H1 (cell line): Measurements from ENCODE around the gene NXPH2. TPM values are rescaled to one million over a fixed set of nuclear protein-coding genes. Genes with fewer than 3 reads are reported as not detected.
A peak's percentile ranks its signal among the peaks of the same experiment; 100 is the strongest.

Experiments
- CTCF ChIA-PET: fragments of 300-600 bp; sonication (Branson Sonifier 250); formaldehyde crosslinking; loops from one replicate; lab custom pipeline; 2021; ENCODE audit not compliant: partially characterized antibody; lab: Charles Lee
- POLR2A ChIA-PET: fragments of 300-600 bp; sonication (Branson Sonifier 250); formaldehyde crosslinking; loops from one replicate; lab custom pipeline; 2021; ENCODE audit warnings: inconsistent platforms; ENCODE audit not compliant: partially characterized antibody; lab: Charles Lee
- DNase-seq, 2 experiments: peaks; one replicate each; pipeline versions ENCODE4 v3.0.0 to v3.0.0-alpha.2; 2010 to 2022; ENCODE audit warnings: low spot score in 2 of 2, low read depth in 1 of 2, mixed read lengths in 1 of 2
- FAIRE-seq: peaks from 2 replicates; lab custom pipeline; 2011; peaks lifted over from hg19 to GRCh38; lab: Jason Lieb, UNC
- H2AFZ ChIP-seq: 2 replicates; pipeline ENCODE4 v1.8.1; 2012; ENCODE audit warnings: low read length, inconsistent platforms
- H2AK5ac ChIP-seq: 2 replicates; pipeline ENCODE4 v1.6.1; 2013; ENCODE audit warnings: low read depth, low read length
- H2BK120ac ChIP-seq: replicated peaks from 2 replicates; pipeline ENCODE3; 2013; ENCODE audit warnings: low read depth, low read length, inconsistent platforms
- H2BK12ac ChIP-seq: 2 replicates; pipeline ENCODE4 v1.6.1; 2013; ENCODE audit warnings: low read depth, low read length
- H2BK15ac ChIP-seq: 2 replicates; pipeline ENCODE4 v1.6.1; 2013; ENCODE audit warnings: low read length
- H2BK20ac ChIP-seq: 2 replicates; pipeline ENCODE4 v1.6.1; 2013; ENCODE audit warnings: low read length
- H2BK5ac ChIP-seq: 2 replicates; pipeline ENCODE4 v1.6.1; 2013; ENCODE audit warnings: low read depth, low read length
- H3K14ac ChIP-seq: 2 replicates; pipeline ENCODE4 v1.6.1; 2013; ENCODE audit warnings: inconsistent platforms; ENCODE audit not compliant: insufficient read length
- H3K18ac ChIP-seq: 2 replicates; pipeline ENCODE4 v1.6.1; 2013; ENCODE audit warnings: low read length; ENCODE audit errors: extremely low read depth
- H3K23ac ChIP-seq: 2 replicates; pipeline ENCODE4 v1.6.1; 2013; ENCODE audit warnings: inconsistent platforms; ENCODE audit not compliant: insufficient read length
- H3K23me2 ChIP-seq: 2 replicates; pipeline ENCODE4 v1.6.1; 2013; ENCODE audit warnings: low read depth, low read length
- H3K27ac ChIP-seq: 2 replicates; pipeline ENCODE4 v1.6.1; 2011; ENCODE audit warnings: low read depth, low read length, inconsistent platforms
- H3K27me3 ChIP-seq, 4 experiments: replicated peaks in 1 of 4; 1 replicate in 1 of 4; 2 replicates in 3 of 4; pipeline versions ENCODE4 v1.6.1 to v1.8.1; 2011 to 2013; ENCODE audit warnings: low read length in 3 of 4, mild to moderate bottlenecking in 3 of 4, inconsistent platforms in 2 of 4, mixed read lengths in 2 of 4, moderate library complexity in 1 of 4; ENCODE audit not compliant: control insufficient read depth in 3 of 4, insufficient read depth in 3 of 4; ENCODE audit errors: extremely low read depth in 1 of 4
- H3K36me3 ChIP-seq, 4 experiments: 2 replicates each; pipeline versions ENCODE4 v1.6.1 to v1.8.1; 2011 to 2013; ENCODE audit warnings: mild to moderate bottlenecking in 4 of 4, low read length in 3 of 4, moderate library complexity in 2 of 4, control low read depth in 1 of 4, inconsistent platforms in 1 of 4; ENCODE audit not compliant: insufficient read depth in 4 of 4, control insufficient read depth in 2 of 4
- H3K4ac ChIP-seq: replicated peaks from 2 replicates; pipeline ENCODE3; 2013; ENCODE audit warnings: low read length, low read depth, mixed read lengths, inconsistent platforms; ENCODE audit not compliant: insufficient read length
- H3K4me1 ChIP-seq, 4 experiments: replicated peaks in 1 of 4; 1 replicate in 1 of 4; 2 replicates in 3 of 4; pipeline versions ENCODE4 v1.6.1 to v1.8.1; 2011 to 2013; ENCODE audit warnings: low read length in 3 of 4, inconsistent platforms in 2 of 4, mixed read lengths in 1 of 4; ENCODE audit not compliant: insufficient read depth in 4 of 4, control insufficient read depth in 3 of 4
- H3K4me2 ChIP-seq, 2 experiments: 2 replicates each; pipeline versions ENCODE4 v1.6.1 to v1.8.1; 2011 to 2013; ENCODE audit warnings: low read depth in 2 of 2, low read length in 2 of 2, control low read depth in 1 of 2, inconsistent platforms in 1 of 2, mild to moderate bottlenecking in 1 of 2; ENCODE audit not compliant: insufficient read depth in 1 of 2
- H3K4me3 ChIP-seq, 4 experiments: fragments of 200-600, 300-600 bp in 1 of 4; sonication (generic), shearing (Covaris generic), sonication (Bioruptor Twin) in 1 of 4; 2 replicates each; pipeline versions ENCODE4 v1.5.1 to v1.8.1; 2011 to 2016; ENCODE audit warnings: low read length in 4 of 4, low read depth in 3 of 4, control low read depth in 2 of 4, inconsistent platforms in 2 of 4, mild to moderate bottlenecking in 2 of 4, mixed read lengths in 1 of 4, moderate library complexity in 1 of 4; ENCODE audit not compliant: insufficient read depth in 2 of 4; ENCODE audit errors: extremely low read depth in 1 of 4
- H3K56ac ChIP-seq: replicated peaks from 2 replicates; pipeline ENCODE3; 2013; ENCODE audit warnings: low read depth, mild to moderate bottlenecking, mixed read lengths, low read length, inconsistent platforms; ENCODE audit not compliant: insufficient read length
- H3K79me1 ChIP-seq: 2 replicates; pipeline ENCODE4 v1.6.1; 2013; ENCODE audit warnings: low read depth, low read length, control low read depth
- H3K79me2 ChIP-seq, 2 experiments: 2 replicates each; pipeline versions ENCODE4 v1.6.1 to v1.8.1; 2012 to 2013; ENCODE audit warnings: low read length in 2 of 2, mild to moderate bottlenecking in 2 of 2, inconsistent platforms in 1 of 2; ENCODE audit not compliant: insufficient read depth in 2 of 2, control insufficient read depth in 1 of 2
- H3K9ac ChIP-seq, 4 experiments: replicated peaks in 1 of 4; 1 replicate in 1 of 4; 2 replicates in 3 of 4; pipeline versions ENCODE4 v1.6.1 to v1.8.1; 2011 to 2013; ENCODE audit warnings: low read depth in 3 of 4, low read length in 3 of 4, control low read depth in 2 of 4, mild to moderate bottlenecking in 2 of 4, moderate library complexity in 2 of 4, inconsistent platforms in 1 of 4; ENCODE audit errors: extremely low read depth in 1 of 4
- H3K9me3 ChIP-seq, 2 experiments: 2 replicates each; pipeline versions ENCODE4 v1.6.1 to v1.8.1; 2012 to 2013; ENCODE audit warnings: mild to moderate bottlenecking in 2 of 2, moderate library complexity in 2 of 2, control low read depth in 1 of 2, inconsistent platforms in 1 of 2, low read depth in 1 of 2, low read length in 1 of 2, mixed read lengths in 1 of 2; ENCODE audit not compliant: insufficient read depth in 2 of 2
- H4K20me1 ChIP-seq, 2 experiments: replicated peaks in 1 of 2; 2 replicates each; pipeline versions ENCODE3 to v1.8.1; 2011 to 2013; ENCODE audit warnings: inconsistent platforms in 2 of 2, low read length in 2 of 2, mild to moderate bottlenecking in 1 of 2; ENCODE audit not compliant: insufficient read depth in 2 of 2, control insufficient read depth in 1 of 2
- H4K5ac ChIP-seq: 2 replicates; pipeline ENCODE4 v1.6.1; 2013; ENCODE audit warnings: low read length, low read depth, mixed read lengths, inconsistent platforms; ENCODE audit not compliant: insufficient read length
- H4K8ac ChIP-seq: 2 replicates; pipeline ENCODE4 v1.8.0; 2013; ENCODE audit warnings: mild to moderate bottlenecking, moderate library complexity, low read length, inconsistent platforms; ENCODE audit not compliant: insufficient read depth; ENCODE audit errors: extremely low read depth
- H4K91ac ChIP-seq: replicated peaks from 2 replicates; pipeline ENCODE3; 2013; ENCODE audit warnings: low read length, mixed read lengths, inconsistent platforms; ENCODE audit not compliant: insufficient read length
- CEBPB ChIP-seq: IDR thresholded peaks from 2 replicates; pipeline ENCODE4 v1.6.1; 2012; ENCODE audit warnings: low read depth, low read length
- CREB1 ChIP-seq: IDR thresholded peaks from 2 replicates; pipeline ENCODE4 v1.6.1; 2012; ENCODE audit warnings: inconsistent platforms
- EZH2 ChIP-seq: fragments of 200-600 bp; sonication (generic); IDR thresholded peaks from 2 replicates; pipeline ENCODE4 v1.7.1; 2012; ENCODE audit warnings: low read depth, mild to moderate bottlenecking, moderate library complexity, low read length, inconsistent platforms; ENCODE audit not compliant: severe bottlenecking
- HDAC2 ChIP-seq, 2 experiments: fragments of 300-600 bp in 1 of 2; sonication (generic) in 1 of 2; IDR thresholded peaks; 2 replicates each; pipeline ENCODE4 v1.6.1; 2011 to 2012; ENCODE audit warnings: low read depth in 2 of 2, low read length in 2 of 2, mild to moderate bottlenecking in 2 of 2, moderate library complexity in 2 of 2, borderline replicate concordance in 1 of 2, inconsistent platforms in 1 of 2
- JUN ChIP-seq: IDR thresholded peaks from 2 replicates; pipeline ENCODE4 v1.6.1; 2011; ENCODE audit warnings: low read depth, mild to moderate bottlenecking, improper control_type of control experiment, low read length
- RBBP5 ChIP-seq: IDR thresholded peaks from 2 replicates; pipeline ENCODE4 v1.7.1; 2012; ENCODE audit warnings: low read depth, mild to moderate bottlenecking, inconsistent platforms, low read length, moderate library complexity, borderline replicate concordance
- RXRA ChIP-seq: IDR thresholded peaks from 2 replicates; pipeline ENCODE4 v1.6.1; 2011; ENCODE audit warnings: low read depth, mild to moderate bottlenecking, low read length, moderate library complexity; ENCODE audit not compliant: insufficient read depth
- TBP ChIP-seq: IDR thresholded peaks from 2 replicates; pipeline ENCODE4 v1.6.1; 2011; ENCODE audit warnings: low read depth, low read length, improper control_type of control experiment
- WGBS, 2 experiments: shearing (Covaris generic) in 1 of 2; methylation state at CpG; one replicate each; pipeline versions ENCODE4 v1.1.6 to v1.1.7; 2013 to 2015; ENCODE audit warnings: low lambda C conversion rate in 2 of 2, mixed read lengths in 2 of 2, inconsistent platforms in 1 of 2, low coverage in 1 of 2, missing lambda C conversion rate in 1 of 2; ENCODE audit not compliant: insufficient replicate concordance in 2 of 2, insufficient coverage in 1 of 2, insufficient read length in 1 of 2; ENCODE audit errors: extremely low coverage in 1 of 2, missing lambda C conversion rate in 1 of 2; 5-methylcytosine and 5-hydroxymethylcytosine counted together
- polyA plus RNA-seq, 7 experiments: library from polyadenylated mRNA; depleted of rRNA in 3 of 7; stranded (reverse) in 5 of 7; unstranded in 2 of 7; fragments of >200 nt in 5 of 7; fragments of 200-250 nt in 2 of 7; gene quantifications; 1 replicate in 5 of 7; 2 replicates in 1 of 7; 4 replicates in 1 of 7; pipeline versions ENCODE4 v1.2.1 to v1.2.3, GENCODE V29; 2011 to 2013; ENCODE audit warnings: missing spikeins in 2 of 7, mixed read lengths in 2 of 7
- total RNA-seq: library from RNA; stranded (reverse); fragmentation: NEBNext Ultra II Directional; extraction: Animal tissue kit (Norgen Biotek cat#: 25700); gene quantifications from 2 replicates; pipeline ENCODE4 v1.2.1, GENCODE V29; 2021
- TF ChIP-seq, protein P1 (sequence below): IDR thresholded peaks from 2 replicates; pipeline ENCODE4 v1.6.1; 2011; ENCODE audit warnings: low read length, improper control_type of control experiment

NXPH2 gene
- total and polyA plus RNA-seq, 2 of the 8 experiments (the other 6 are each of a cell fraction or from before 2014, with no cell fraction given), result 1.9 to 6.9 TPM

- Histone ChIP-seq H3K4me1 (peaks cover 0 to 4% (median 0%) of the 10 kb centered on the region in 4 experiments; a peak in 2 of 7 replicates), H3K4me3 (no peak overlapping the region), H3K9me3 (no peaks in the 10 kb centered on the region), H2BK15ac (no peak overlapping the region), H3K23ac (no peak overlapping the region), H2AFZ (no peak overlapping the region), H3K4ac (no peak overlapping the region), H3K18ac (no peak overlapping the region), H3K79me2 (no peaks in the 10 kb centered on the region), H3K23me2 (no peaks in the 10 kb centered on the region), H2BK5ac (no peak overlapping the region), H2BK12ac (no peak overlapping the region), H3K4me2 (no peak overlapping the region), H2BK20ac (no peak overlapping the region), H2AK5ac (no peak overlapping the region), H4K20me1 (no peaks in the 10 kb centered on the region), H2BK120ac (no peak overlapping the region), H4K5ac (no peak overlapping the region), H3K36me3 (no peaks in the 10 kb centered on the region), H3K14ac (no peak overlapping the region), H3K9ac (no peak overlapping the region), H3K56ac (no peak overlapping the region), H3K79me1 (no peaks in the 10 kb centered on the region), H4K91ac (no peak overlapping the region), H4K8ac (no peak overlapping the region), H3K27ac (no peak overlapping the region), H3K27me3 (no peaks in the 10 kb centered on the region)
- DNase-seq, result no peak
- CTCF ChIA-PET, result interaction anchor here (0.8 to 5.0 kb wide), 4 partner anchors 8 to 951 kb away, joined by 3 to 48 read pairs (median 4); no protein-coding TSS in a partner anchor
- TF ChIP-seq EZH2 (no peak), CEBPB (peak; percentile 21; the same call in 1 of the 2 replicates), RXRA (no peak), HDAC2 (IDR thresholded peaks at IDR 0.05; ENCODE audit: borderline replicate concordance in 1 of 2, low read depth in 2 of 2, low read length in 2 of 2) (no peak), CREB1 (no peak), JUN (no peak), TBP (no peak), RBBP5 (no peak)
- TF ChIP-seq, protein P1, sequence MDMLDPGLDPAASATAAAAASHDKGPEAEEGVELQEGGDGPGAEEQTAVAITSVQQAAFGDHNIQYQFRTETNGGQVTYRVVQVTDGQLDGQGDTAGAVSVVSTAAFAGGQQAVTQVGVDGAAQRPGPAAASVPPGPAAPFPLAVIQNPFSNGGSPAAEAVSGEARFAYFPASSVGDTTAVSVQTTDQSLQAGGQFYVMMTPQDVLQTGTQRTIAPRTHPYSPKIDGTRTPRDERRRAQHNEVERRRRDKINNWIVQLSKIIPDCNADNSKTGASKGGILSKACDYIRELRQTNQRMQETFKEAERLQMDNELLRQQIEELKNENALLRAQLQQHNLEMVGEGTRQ, result no peak
- WGBS, 2 experiments, result 95% methylated on average over 3 of the region's 3 CpGs; no CpG with 5 or more reads in 1 of the 2 experiments
- no peak for FAIRE-seq
- POLR2A ChIA-PET, result no interaction called here
Observed at GRCh38 chr2:138819964-138820363, 39.8 kb upstream of the NXPH2 start.
